Stomach (tissue), 9 donors: ENCODE measurements around the gene GABRP. TPM values are rescaled to one million over a fixed set of nuclear protein-coding genes. Genes with fewer than 3 reads are reported as not detected.
A peak's percentile ranks its signal among the peaks of the same experiment; 100 is the strongest.

Experiments
- DNase-seq, 2 donors: peaks; one replicate each; pipeline versions ENCODE4 v3.0.0 to v3.0.0-alpha.2; 2013 to 2019
- H3K27ac ChIP-seq, 5 donors: fragments of 200-600 bp in 4 of 5; sonication (generic) in 4 of 5; one replicate each; pipeline ENCODE4 v1.5.1; 2013 to 2019; ENCODE audit warnings: mild to moderate bottlenecking in 1 of 5, moderate library complexity in 1 of 5
- H3K27me3 ChIP-seq, 3 donors: fragments of 200-600 bp; sonication (generic); one replicate each; pipeline ENCODE4 v1.5.1; 2017 to 2019; ENCODE audit warnings: mixed run types in 1 of 3
- H3K36me3 ChIP-seq, 4 donors: fragments of 200-600 bp; sonication (generic); 1 replicate in 3 of 4; 2 replicates in 1 of 4; pipeline ENCODE4 v1.5.1; 2016 to 2019
- H3K4me1 ChIP-seq, 4 donors: fragments of 200-600 bp; sonication (generic); one replicate each; pipeline ENCODE4 v1.5.1; 2016 to 2019
- H3K4me3 ChIP-seq, 4 donors: fragments of 200-600 bp; sonication (generic) in 3 of 4; one replicate each; pipeline ENCODE4 v1.5.1; 2016 to 2019; ENCODE audit warnings: mild to moderate bottlenecking in 1 of 4
- H3K9me3 ChIP-seq, 4 donors: fragments of 200-600 bp; sonication (generic); one replicate each; pipeline ENCODE4 v1.5.1; 2016 to 2019
- CTCF ChIP-seq, 7 experiments: fragments of 450-650 bp in 4 of 7; fragments of 200-600 bp in 3 of 7; sonication (generic) in 3 of 7; IDR thresholded peaks; one replicate each; pipeline ENCODE4 v1.5.1; 2016 to 2019; ENCODE audit warnings: antibody characterized with exemption in 7 of 7, control low read depth in 2 of 7, mild to moderate bottlenecking in 1 of 7
- EP300 ChIP-seq: sonication (generic); formaldehyde crosslinking; IDR thresholded peaks from one replicate; pipeline ENCODE4 v1.6.1; 2017; ENCODE audit warnings: antibody characterized with exemption
- POLR2A ChIP-seq, 4 donors: fragments of 450-650 bp; IDR thresholded peaks; one replicate each; pipeline ENCODE4 v1.6.1; 2016; ENCODE audit warnings: antibody characterized with exemption in 4 of 4, control low read depth in 2 of 4, mild to moderate bottlenecking in 1 of 4, moderate library complexity in 1 of 4
- POLR2AphosphoS5 ChIP-seq, 3 donors: sonication (generic); formaldehyde crosslinking; IDR thresholded peaks; one replicate each; pipeline ENCODE4 v1.6.1; 2016; ENCODE audit warnings: antibody characterized with exemption in 3 of 3
- WGBS, 5 donors: extraction: QIAGEN DNeasy Blood & Tissue Kit in 3 of 5; methylation state at CpG; one replicate each; pipeline versions ENCODE4 v1.1.5 to v1.1.7; 2013 to 2018; 5-methylcytosine and 5-hydroxymethylcytosine counted together
- intact Hi-C: fragments of 100-400 bp; cut with DNase I; formaldehyde crosslinking; loops from one replicate; pipeline ENCODE4 v1.15.1; 2023; ENCODE audit warnings: low total_unique reads
- polyA plus RNA-seq, 3 donors: library from polyadenylated mRNA; stranded (reverse); fragments of 200-250 nt; gene quantifications; one replicate each; pipeline ENCODE4 v1.2.3, GENCODE V29; 2013
- total RNA-seq, 5 donors: library from RNA; depleted of rRNA; stranded (reverse); fragments of >200 nt; gene quantifications; one replicate each; pipeline versions ENCODE4 v1.1.0 to v1.2.3, GENCODE V29; 2014 to 2016
- donor health status: healthy with polysubstance abuse.
- donor health status: Bipolar disorder and iron deficiency.
- donor health status: healthy.

The GABRP gene
- total and polyA plus RNA-seq, 8 donors = under 0.01 to 31.7 (median 1.0) TPM; not detected in 2

GRCh38 chr5:170769246-170769645 lies 14.3 kb upstream of the GABRP start:
- Histone ChIP-seq H3K9me3 (no peaks in the 10 kb centered on the region), H3K4me1 (peaks cover 0 to 5% (median 4%) of the 10 kb centered on the region in 4 donors), H3K36me3 (no peaks in the 10 kb centered on the region), H3K27me3 (no peaks in the 10 kb centered on the region), H3K27ac (no peak overlapping the region), H3K4me3 (no peak overlapping the region)
- intact Hi-C loops = no loop called here
- WGBS, 5 donors = 52 to 75% (median 56%) methylated on average over 6 of the region's 6 CpGs
- TF ChIP-seq POLR2AphosphoS5 (IDR thresholded peaks at IDR 0.05) = no peak
- no peak for TF ChIP-seq CTCF (IDR thresholded peaks at IDR 0.05)
- DNase-seq = no peak

DNA sequence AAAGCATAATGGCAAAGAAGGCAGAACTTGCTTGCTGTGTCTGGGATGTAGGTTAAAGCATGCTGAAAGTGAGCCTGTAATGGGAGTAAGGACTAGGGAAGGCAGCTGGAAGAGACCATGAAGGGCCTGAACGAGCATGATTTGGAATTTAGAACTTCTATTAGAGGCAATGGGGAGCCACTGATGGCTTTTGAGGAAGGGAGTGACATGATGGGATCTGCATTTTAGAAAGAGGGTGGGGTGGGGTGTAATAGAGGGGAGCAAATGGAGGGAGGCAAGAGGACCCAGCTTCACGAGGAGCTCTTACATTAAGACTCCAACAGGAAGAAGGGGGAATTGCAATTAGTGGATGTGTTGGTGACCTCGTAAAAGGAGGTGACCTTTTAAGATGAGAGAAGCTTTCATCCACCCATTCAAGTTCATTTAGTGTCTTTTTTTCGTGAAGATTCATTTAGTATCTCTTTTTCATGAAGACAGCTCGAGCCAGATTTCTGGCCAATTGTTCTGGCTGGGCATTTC lies 13.6 kb upstream of the GABRP start:
- WGBS, 5 donors = 81 to 88% (median 88%) methylated on average over 5 of the region's 5 CpGs
- H3K9me3 ChIP-seq = no peaks in the 10 kb centered on the region
- H3K27me3 ChIP-seq = no peaks in the 10 kb centered on the region
- H3K36me3 ChIP-seq = no peaks in the 10 kb centered on the region
- H3K27ac ChIP-seq = no peak overlapping the region
- intact Hi-C loops = no loop called here
- DNase-seq = no peak
- H3K4me1 ChIP-seq = peaks cover 0 to 5% (median 4%) of the 10 kb centered on the region in 4 donors
- H3K4me3 ChIP-seq = no peak overlapping the region
- no peak for TF ChIP-seq POLR2A (IDR thresholded peaks at IDR 0.05)
- TF ChIP-seq POLR2AphosphoS5 (IDR thresholded peaks at IDR 0.05) = no peak
- TF ChIP-seq CTCF (IDR thresholded peaks at IDR 0.05) = no peak
- no peak for TF ChIP-seq EP300

- H3K36me3 ChIP-seq = no peaks in the 10 kb centered on the region
- TF ChIP-seq POLR2AphosphoS5 (IDR thresholded peaks at IDR 0.05) (no peak), CTCF (IDR thresholded peaks at IDR 0.05) (no peak), POLR2A (IDR thresholded peaks at IDR 0.05) (no peak), EP300 (no peak)
- peaks cover 0 to 5% (median 4%) of the 10 kb centered on the region in 4 donors for H3K4me1 ChIP-seq
- intact Hi-C loops = no loop called here
- WGBS, 5 donors = 83 to 92% (median 91%) methylated on average over 15 of the region's 15 CpGs
- H3K9me3 ChIP-seq = no peaks in the 10 kb centered on the region
- no peak overlapping the region for H3K4me3 ChIP-seq
- peak overlapping the region in 2 of 5 donors; percentile 76 to 80 for H3K27ac ChIP-seq
- DNase-seq = no peak
- H3K27me3 ChIP-seq = no peaks in the 10 kb centered on the region
These were observed 12.0 kb upstream of the GABRP start for GRCh38 chr5:170771496-170771895.

- peak in 1 of 2 donors; percentile 75 for DNase-seq
- no peaks in the 10 kb centered on the region for H3K9me3 ChIP-seq
- intact Hi-C loops = no loop called here
- WGBS, 5 donors = 41 to 77% (median 50%) methylated on average over 12 of the region's 12 CpGs
- H3K36me3 ChIP-seq = no peaks in the 10 kb centered on the region
- peaks cover 0 to 5% (median 4%) of the 10 kb centered on the region in 4 donors for H3K4me1 ChIP-seq
- peak overlapping the region; percentile 48 to 80 (median 73) for H3K27ac ChIP-seq
- no peaks in the 10 kb centered on the region for H3K27me3 ChIP-seq
- peak in 2 of 3 donors; percentile 30 to 46 for TF ChIP-seq POLR2AphosphoS5 (IDR thresholded peaks at IDR 0.05)
- no peak for TF ChIP-seq EP300
- no peak for TF ChIP-seq POLR2A (IDR thresholded peaks at IDR 0.05)
- no peak for TF ChIP-seq CTCF (IDR thresholded peaks at IDR 0.05)
- H3K4me3 ChIP-seq = no peak overlapping the region
These were observed 10.2 kb upstream of the GABRP start for GRCh38 chr5:170773024-170773985.
